NCI-H2029 treated with DMSO at 0.1 percent for 48 hours (cell line): ENCODE measurements around the gene ATP6V1B1.

ENCODE experiments used
- DNase-seq: peaks from one replicate; lab custom pipeline; 2025; lab: John Stamatoyannopoulos, UW

ATP6V1B1 gene

DNA sequence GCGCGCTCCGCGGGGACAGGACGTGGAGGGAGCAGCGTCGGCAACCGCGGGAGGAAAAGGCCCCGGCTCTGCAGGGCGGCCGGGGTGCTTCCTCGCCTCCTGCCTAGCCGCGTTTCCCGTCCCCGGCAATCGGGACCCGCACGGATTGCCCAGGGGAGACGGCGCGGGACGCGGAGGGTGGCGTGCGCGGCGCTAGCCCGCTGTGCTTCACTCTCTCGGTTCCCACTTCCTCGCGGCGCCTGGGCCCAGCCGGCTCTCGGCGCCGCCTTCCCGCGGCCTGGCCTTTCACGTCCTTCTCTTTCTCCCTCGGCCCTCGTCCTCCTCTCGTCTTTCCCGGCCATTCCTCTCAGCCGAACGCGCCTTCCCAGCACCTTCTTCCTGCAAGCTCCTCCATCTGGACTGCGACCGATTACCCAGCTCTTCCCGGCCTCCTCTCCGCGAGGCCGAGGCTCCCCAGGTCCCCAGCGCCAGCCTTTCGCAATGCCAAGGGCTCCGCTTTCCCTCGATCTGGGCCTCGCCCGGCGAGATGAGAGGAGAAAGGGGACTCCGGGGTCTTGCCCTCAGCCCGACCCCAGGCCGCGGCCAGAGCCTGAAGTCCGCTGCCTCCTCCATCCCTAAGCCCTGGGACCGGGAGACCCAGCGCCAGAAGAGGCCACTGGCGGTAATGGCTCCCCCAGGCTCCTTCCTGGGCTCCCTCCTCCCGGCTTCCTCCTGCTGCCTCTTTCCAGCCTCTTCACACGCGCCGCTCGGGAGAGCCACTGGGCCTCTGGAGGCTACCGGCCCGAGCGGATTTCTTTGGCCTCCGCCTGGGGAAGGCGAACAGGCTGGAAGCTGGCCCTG is 34.3 kb upstream of the ATP6V1B1 start:
- DNase-seq = no peak

DNA sequence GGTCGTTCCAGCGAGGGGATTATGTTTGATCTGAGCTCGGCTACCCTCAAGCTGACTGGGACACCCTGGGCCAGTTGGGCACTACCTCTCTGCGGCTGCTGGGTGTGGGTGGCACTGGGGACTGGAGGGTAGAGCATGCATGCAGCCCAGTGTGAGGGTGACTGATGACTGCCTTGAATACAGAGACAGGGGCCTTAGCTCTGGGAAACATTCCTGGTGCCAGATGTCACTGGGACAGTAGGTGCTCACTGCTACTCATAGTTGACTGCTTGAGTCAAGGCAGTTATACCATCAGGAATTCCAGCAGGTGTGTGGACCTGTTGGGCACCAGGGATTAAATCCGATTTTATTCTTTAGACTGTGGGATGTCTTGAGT is 33.6 kb upstream of the ATP6V1B1 start:
- DNase-seq = no peak

DNA sequence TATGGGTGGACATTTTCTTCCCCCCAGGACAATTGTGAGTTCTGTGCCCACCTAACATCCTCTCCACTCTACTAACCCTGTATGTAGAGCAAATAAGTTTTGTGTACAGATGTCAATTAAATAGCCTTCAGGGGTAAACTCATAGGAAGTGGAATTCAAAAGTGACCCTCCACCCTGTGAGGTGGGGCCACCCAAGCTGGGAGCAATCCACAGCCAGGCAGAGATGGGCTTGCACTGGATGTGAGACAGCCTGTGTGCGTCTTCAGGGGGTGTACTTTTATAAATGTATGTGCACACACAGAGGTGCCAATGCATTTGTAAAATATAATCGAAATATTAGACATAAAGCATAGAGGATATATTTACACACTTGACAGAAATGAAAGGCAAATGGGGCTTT is 33.1 kb upstream of the ATP6V1B1 start:
- DNase-seq = no peak

DNA sequence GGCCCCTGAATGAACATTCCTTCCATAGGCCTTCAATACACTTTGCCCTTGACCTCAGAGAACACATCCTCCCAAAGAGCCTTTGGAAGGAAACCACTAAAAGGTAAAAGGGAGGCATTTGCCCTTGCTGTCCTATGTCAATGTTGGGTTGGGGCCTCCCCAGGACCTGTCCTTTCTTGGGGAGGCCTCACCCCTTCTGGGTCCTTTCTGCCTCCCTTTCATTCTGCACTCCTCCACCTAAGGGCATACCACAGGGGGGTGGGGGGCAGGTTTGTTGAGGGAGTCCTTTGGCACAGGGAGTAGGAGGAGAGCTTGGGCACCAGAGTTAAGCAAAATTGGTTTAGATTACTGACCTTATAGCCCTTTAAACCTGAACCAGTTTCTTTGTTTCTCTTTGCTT is 32.5 kb upstream of the ATP6V1B1 start:
- DNase-seq = no peak

DNA sequence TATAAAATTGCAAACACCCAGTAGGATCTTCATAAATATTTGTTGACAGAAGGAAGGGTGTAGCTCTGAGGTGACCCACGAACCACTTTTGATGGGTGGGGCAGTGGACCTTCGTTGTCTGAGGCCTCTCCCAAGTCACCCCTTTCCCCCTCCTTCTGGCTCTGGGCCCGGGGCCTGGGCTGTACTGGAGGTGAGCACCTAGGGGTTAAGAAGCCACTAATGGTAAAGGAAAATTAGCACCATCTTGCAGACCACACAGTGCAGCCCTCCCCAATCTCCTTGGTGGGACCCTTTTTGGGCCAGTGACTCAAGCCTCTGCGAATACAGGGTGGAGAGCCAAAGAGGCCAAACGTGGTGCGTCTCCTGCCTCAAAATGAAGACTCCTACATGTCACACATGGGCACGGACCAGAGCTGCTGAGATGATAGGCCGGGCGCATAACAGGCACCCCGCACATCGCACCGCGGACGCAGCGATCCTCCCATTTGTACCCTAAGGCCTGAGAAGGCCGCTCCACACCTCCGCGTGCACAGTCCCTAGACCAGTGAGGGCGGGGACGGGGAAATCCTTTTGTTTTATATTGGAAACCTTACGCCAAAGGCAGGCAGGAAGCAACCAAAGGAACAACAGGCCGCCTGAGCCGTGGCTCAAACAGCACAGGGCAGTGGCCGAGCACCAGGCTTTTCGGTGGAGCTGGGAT is 31.9 kb upstream of the ATP6V1B1 start:
- DNase-seq = no peak

DNA sequence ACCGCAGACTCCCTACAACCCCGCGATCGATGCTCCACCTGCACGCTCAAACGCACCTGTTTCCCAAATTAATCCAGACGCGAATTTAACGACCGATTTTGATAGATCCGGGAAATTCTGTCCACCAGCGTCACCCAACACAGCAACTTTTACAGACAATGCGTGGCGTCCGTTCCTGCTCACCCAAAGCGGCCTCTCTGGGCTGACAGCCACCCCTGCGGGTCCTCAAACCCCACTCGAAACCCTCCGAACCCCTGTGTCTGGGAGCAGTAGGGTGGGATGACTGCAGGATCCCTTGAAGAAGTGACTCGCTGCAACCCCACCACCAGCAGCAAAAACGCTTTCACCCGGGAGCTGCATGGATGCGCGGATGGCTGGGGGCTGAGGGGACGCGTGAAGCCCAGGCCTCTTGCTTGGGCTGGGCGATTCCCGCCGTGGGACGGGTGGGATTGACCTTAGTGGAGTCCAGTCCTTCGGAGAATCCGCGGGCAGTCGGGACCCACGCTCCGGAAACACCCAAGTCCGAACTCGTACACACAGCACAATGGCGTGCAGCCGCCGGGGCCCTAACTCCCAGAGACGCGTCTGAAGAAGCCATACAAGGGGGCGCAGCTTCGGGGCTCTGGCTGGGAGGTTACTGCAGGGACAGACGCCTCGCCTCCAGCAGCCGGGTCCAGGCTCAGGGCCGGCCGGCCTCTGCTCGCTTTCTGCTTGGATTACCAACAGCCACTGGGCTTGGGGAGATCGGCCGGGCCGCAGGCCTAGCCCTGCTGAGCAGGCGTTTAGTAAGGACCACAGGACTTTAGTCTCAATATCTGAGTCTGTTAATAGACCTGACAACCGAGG is 31.1 kb upstream of the ATP6V1B1 start:
- no peak for DNase-seq

DNA sequence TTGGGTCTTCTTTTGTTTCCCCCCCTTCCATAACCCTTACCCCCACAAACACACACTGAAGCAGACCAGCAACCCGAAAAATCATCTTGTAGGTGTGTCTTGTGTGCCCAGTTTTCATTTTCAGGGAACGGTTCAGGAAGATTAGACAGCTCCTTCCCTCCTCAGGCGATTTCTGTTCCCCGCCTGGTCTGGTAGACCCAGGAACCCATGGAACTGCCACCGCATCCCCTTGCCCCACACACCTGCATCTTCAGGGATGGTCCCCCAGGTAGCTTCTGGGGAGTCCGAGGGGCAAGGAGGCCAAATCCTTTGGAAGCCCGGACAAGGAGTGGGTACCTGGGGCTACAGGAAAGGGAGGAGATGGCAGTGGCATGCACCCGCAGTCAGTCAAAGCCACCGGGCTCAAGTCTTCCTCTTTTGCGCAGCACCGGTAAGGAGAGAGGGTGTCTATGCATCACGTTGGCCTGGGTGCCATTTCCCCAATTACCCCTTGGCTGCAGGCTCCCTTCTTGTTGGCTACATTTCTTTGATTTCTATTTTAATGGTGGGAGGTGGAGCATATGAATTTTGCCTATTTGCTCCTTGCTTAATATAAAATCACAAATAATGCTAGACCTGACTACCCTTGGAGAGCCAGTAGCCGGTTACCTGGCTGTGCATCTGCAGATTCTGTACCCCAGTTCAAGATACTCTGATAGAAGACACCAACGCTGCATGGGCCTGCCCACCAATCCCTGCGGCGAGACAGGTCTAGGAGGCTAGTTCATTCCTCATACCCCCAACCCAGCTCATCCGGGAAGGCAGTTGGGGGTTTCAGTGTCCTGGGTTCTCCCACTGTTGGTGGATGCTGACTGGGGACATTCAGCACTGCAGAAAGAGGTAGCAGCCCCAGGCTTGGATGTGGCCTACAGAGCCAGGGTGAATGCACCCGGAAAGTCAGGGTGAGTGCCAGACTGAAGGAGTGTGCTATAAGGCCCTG is 30.0 kb upstream of the ATP6V1B1 start:
- DNase-seq = no peak

DNA sequence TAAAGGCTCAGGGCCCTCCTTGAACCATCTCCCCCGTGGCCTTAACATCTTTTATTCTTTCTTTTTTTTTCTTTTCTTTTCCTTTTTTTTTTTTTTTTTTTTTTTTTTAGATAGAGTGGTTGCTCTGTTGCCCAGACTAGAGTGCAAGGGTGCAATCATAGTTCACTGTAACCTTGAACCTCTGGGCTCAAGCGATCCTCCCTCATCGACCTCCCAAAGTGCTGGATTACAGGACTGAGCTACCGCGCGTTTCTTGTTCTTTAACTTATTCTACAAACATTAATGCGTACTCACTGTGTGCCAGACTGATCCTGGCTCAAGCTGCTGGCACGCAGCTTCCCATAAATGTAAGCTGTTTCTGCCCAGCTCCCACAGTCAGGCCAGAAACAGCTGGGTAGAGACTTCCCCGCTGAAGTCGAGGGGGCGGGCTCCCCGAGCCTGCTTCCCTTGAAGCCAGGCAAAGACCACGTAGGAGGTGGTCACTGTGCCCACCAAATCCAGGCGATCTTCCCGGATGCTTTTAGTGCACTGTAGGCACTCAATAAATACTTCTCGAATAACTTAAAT is 29.2 kb upstream of the ATP6V1B1 start:
- no peak for DNase-seq

DNA sequence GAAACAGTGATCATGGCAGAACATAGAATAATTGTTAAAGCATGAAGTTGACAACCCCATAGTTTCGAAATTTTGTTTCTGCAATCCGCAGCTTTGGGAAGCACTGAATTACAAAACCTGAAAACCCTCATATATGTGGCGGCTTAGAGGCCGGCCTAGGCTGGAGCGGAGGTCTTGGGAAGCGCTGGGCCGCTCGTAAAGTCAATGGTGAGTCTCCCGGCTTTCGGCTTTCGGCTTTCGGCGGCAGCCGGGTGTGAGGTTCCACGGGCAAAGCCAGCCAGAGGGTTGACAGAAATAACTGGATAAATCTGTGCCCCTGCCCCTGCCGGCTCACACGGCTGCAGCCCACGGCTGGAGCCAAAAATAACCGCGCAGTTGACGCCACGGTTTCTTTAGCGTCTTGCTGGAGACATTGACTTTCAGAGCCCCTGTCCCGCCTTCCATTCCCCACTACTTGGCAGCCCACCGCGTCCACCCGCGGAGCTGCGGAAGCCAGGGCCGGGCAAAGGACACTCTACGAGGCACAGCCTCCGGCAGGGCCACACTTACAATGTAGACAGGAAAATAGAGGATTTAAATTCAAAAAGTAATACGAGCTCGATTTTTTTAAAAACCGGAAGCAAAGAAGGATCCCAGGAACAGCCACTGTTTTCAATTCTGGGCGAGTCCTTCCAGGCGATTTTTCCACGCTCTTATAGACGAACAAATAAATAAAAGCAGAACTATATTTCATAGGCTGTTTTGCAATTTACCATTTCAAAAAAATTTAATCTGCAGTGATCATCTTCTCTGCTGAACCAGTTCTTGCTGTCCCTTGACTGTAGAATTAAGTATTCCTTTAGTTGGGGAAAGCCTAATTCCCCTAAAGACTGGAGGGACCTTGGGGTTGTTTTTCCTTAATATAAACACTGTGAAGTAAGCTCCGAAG is 28.3 kb upstream of the ATP6V1B1 start:
- no peak for DNase-seq

DNA sequence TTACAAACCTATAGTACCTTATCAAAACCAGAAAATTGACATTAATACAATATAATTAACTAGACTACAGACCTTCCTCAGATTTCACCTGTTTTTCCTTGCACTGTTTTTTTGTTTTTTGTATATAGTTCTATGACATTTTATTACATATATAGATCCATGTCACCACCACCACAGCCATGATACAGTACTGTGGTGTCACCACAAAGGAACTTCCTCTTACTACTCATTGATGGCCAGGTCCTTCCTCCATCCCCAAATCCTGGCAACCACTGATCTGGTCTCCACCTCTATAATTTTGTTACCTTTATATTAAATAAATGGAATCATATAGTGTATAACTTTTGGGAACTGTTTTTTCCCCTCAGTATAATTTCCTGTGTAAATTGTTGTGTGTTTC is 19.4 kb upstream of the ATP6V1B1 start:
- no peak for DNase-seq

DNA sequence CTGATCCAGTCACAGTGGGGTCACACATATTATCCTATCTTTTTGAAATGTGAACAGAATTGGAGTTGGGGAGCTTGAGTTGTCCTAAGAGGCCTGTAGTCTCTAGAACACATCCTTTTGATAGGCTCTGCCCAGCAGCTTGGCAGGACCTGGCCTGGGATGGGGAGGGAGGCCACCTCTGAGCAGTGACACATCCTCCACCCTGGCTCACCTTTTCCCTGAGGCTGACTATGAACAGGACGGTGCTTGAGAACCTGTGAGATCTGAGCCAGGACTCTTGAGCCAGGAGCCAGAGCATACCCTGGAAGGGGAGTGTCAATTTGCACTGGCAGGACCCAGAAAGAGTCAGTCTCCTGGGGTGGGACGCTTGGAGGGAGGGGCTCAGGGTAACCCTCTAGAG is 17.7 kb upstream of the ATP6V1B1 start:
- DNase-seq = no peak

DNA sequence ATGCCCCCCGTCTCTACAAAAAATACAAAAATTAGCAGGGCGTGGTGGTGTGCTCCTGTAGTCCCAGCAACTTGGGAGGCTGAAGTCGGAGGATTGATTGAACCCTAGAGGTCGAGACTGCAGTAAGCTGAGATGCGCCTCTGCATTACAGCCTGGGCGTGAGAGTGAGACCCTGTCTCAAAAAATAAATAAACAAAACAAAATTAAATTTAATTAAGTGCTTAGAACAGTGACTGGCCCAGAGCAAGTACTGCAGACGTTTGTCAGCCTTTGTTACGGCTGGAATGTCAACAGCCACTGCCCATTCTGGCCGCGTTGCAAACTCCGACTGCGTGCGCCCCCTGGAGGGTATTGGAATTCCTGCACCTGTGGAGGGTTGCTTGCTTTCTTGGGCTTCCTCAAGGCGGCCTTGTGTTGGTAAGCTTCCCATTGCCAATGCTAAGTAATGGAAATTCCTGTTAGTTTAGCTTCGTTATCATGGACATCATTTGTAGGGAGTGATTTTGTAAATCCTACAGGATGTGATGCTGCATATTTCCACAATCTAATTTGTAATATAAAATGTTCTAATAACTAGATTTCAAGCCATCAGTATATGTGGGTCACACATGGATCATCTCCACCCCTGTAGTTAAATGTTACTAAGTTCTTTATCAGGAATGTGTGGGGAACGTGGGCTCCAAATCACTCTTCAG is 15.9 kb upstream of the ATP6V1B1 start:
- peak; percentile 80 for DNase-seq

DNA sequence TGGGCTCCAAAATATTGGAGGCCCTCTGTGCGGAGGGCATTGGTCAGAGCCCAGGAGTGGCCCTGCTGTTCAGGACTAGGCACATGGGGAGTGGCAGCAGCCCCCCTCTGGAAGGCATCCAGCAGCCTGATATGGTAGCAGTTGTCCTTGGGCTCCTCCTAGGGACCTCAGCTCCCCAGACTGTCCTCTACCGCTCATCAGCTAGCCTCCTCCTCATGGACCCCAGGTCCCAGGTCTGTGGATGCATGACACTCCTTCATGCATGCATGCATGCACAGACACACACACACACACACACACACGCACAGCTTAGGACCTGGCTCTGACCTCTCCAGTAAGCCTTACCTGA is 15.4 kb upstream of the ATP6V1B1 start:
- DNase-seq = no peak

DNA sequence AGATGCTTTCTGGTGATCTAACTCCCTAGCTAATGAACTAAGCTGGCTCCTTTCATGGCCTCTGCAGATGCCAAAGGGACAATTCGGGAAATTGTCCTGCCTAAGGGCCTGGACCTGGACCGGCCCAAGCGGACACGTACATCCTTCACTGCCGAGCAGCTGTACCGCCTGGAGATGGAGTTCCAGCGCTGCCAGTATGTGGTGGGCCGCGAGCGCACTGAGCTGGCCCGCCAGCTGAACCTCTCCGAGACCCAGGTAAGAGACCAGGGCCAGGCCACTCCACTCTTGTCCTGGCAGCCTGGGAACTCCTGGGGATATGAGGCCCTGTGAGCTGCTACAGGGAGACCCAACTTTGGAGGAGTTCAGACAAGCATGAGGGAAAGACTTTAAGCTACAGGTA is 14.7 kb upstream of the ATP6V1B1 start:
- no peak for DNase-seq

DNA sequence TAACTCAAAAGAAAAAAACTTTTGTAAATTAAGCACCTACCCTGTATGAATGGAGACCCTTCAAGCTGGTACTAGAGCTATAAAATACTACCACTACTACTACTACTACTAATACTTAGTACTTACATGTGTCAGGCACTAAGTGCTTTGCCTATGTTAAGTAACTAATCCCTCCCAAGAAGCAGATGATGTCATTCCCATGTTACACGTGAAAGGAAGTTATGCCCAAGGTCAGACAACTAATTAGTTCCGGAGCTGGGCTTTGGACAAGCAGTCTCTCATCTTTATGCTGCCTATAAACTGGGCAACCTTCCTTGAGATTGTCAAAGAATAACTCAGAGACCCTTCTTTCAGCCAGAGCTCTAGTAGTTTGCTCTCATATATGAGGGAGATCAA is 13.9 kb upstream of the ATP6V1B1 start:
- no peak for DNase-seq

DNA sequence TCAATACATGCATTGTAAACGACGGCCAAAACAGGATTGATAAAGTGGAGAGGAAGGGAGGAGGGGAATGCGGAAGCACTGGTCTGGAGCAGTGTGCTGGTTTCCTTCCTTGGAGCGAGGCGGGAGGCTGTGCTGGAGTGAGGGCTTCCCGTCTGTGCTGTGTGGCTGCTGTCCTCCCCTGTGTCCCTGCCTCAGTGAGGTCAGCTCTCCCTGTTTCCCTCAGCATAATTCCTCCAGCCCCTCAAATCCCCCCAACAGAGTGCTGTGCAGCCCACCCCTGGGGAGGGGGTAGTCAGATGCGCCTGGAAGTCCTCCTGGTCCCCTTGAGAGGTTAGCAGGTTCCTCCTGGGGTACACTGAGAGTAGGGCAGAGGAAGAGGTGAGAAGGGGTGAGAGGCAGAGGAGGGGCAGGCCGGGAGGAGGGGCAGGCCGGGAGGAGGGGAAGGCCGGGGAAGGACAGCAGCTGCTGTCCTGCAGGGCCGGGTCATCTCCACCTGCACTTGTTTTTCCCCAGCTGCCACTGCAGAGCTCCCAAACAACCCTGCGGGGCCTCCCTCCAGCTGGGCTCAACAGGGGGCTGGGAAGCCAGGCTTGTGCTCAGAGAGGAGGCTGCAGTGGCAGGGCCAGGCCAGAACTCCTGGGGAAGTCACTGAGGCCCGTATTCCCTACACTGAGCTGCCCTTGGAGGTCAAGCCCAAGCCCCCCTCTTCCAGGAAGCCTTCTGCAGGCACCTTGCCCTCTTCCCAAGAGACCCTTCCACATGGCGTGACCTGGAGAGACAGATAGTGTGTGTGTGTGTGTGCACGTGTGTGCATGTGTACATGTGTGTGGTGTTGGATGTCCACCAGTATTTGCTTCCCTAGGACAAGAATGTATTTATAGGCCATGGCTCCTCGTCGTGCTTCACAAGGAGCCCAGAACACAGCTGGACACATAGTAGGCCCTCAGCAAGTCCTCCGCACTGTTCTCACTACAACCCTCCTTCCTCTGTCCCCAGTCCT is 13.2 kb upstream of the ATP6V1B1 start:
- no peak for DNase-seq

DNA sequence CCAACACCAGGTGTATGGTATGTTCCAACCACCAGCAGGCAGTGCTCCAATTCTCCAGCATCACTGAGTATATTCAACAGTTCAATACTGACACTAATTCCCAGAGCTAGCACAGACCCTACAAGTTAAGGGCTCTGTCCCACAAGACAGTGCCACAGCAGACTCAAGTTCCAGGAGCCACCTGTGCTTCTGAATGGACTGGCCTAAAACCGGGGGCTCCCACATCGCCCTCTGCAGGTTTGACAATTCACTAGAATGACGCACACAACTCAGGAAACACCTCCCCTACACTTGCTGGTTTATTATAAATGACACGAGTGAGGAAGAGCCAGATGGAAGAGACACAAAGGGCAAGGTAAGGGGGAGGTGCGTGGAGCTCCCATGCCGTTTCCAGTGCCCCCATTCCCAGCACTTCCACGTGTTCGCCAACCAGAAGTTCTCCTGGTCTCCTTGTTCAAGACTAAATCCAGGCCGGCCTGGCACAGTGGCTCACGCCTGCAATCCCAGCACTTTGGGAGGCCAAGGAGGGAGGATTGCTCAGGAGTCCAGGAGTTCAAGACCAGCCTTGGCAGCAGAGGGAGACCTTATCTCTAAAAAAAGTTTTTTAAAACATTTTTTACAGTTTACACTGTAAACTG is 12.2 kb upstream of the ATP6V1B1 start:
- DNase-seq = no peak

DNA sequence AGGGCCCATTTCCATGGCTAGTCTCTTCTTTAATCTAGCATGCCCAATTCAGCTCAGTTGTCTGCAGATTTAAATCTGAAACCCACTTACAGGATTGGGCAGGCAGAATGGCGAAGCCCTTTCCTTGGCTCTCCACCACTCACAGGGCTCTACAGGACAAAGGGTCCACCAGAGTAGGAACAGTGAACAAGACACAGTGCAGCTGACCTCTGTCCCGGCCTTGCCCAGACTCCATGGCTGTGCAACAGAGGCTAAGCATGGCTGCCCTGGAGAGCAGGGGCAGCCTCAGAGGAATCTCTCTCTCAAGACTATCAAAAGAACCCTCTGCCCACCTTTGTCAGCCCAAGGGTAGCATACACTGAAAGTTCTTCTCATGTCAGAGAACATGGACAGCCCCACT is 9.7 kb upstream of the ATP6V1B1 start:
- DNase-seq = no peak
